Colonic mucosa (tissue), 4 donors: ENCODE data around the gene HDLBP. TPM values are rescaled to one million over a fixed set of nuclear protein-coding genes. Genes with fewer than 3 reads are reported as not detected.

ENCODE experiments used
- DNase-seq: peaks from one replicate; pipeline ENCODE4 v3.0.0-alpha.2; 2020
- H3K27ac ChIP-seq: fragments of 200-600 bp; one replicate; pipeline ENCODE4 v1.8.0; 2021
- H3K27me3 ChIP-seq: fragments of 200-600 bp; one replicate; pipeline ENCODE4 v1.8.0; 2021
- H3K36me3 ChIP-seq: fragments of 200-600 bp; one replicate; pipeline ENCODE4 v1.8.0; 2021
- H3K4me1 ChIP-seq: fragments of 200-600 bp; one replicate; pipeline ENCODE4 v1.8.0; 2021; ENCODE audit warnings: mild to moderate bottlenecking
- H3K4me3 ChIP-seq: fragments of 200-600 bp; one replicate; pipeline ENCODE4 v1.8.0; 2021
- H3K9ac ChIP-seq, 2 donors: one replicate each; pipeline ENCODE4 v1.7.0; 2013; ENCODE audit warnings: control low read depth in 2 of 2, low read depth in 2 of 2, low read length in 2 of 2
- H3K9me3 ChIP-seq: fragments of 200-600 bp; one replicate; pipeline ENCODE4 v1.8.0; 2021
- CTCF ChIP-seq: fragments of 200-600 bp; IDR thresholded peaks from one replicate; pipeline ENCODE4 v1.8.0; 2022; ENCODE audit warnings: antibody characterized with exemption, mild to moderate bottlenecking
- intact Hi-C: fragments of 100-400 bp; cut with DNase I; formaldehyde crosslinking; loops from one replicate; pipeline ENCODE4 v1.14.1; 2022
- total RNA-seq, 2 donors: library from RNA; stranded (reverse); fragmentation: NEBNext Ultra II Directional in 1 of 2; extraction: Animal tissue kit (Norgen Biotek cat#: 25700) in 1 of 2; gene quantifications; one replicate each; pipeline ENCODE4 v1.2.1, GENCODE V29; 2021
- donor health status: healthy.
- donor health status: DM: no; HTN: no; CAD: no.
- donor health status: DM: no; HTN: no; CAD: no.

Gene HDLBP
- total RNA-seq, 2 donors from 2014 or later = 483 to 625 TPM

DNA sequence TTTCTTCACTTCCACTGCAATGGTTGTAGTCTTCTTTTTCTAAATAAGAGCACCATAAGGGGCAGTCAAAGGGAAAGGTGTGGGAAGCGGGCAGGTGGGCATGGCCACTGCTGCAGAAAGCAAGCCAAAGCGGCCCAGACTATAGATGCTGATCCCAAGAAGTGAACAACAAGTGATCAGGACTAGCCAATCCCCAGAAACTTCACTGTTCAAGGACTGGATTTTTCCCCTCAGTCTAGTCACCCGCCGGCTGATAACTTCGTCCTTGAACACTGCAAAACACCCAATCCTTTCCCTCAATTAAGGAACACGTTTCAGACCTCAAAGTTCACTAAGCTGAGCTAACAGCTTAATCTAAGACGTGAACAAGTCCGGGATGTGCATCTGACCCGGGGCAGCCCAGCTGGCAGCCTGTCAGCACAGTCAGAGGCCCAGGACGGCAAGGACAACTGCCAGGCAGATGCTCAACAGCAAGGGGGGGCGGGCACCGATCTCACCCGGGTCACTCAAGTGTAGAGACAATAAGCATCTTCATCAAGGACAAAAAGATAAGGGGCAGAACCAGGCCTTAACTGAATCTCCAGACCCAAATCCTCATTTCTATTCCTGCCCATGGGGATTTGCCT is 59.8 kb downstream of the HDLBP start:
- Histone ChIP-seq H3K9ac (no peak overlapping the region), H3K27ac (no peak overlapping the region), H3K27me3 (no peaks in the 10 kb centered on the region), H3K36me3 (peaks cover 41% of the 10 kb centered on the region), H3K4me3 (no peak overlapping the region), H3K9me3 (no peaks in the 10 kb centered on the region), H3K4me1 (no peaks in the 10 kb centered on the region)
- intact Hi-C loops = no loop called here
- no peak for TF ChIP-seq CTCF
- no peak for DNase-seq

DNA sequence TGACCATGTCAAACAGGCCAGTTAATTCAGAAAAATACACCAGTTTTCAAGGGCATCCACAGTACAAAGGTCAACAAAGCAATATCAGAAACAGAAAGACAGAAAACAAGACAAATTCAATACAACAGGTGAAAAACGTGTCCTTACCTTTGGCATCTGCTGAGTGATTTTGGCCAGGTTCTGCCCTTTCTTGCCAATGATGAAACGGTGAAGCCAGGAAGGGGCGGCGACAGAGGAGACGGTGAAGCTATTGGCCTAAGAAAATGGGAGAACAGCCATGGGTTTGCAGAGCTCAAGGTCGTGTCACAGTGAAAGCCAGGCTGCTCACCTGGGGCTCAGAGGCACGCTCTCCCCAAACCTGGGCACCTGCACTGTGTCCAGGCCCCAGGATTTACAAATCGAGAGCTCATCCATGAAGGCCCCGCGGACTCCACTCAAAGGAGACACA is 60.5 kb downstream of the HDLBP start:
- no peaks in the 10 kb centered on the region for H3K4me1 ChIP-seq
- no peak for TF ChIP-seq CTCF
- no peak overlapping the region for H3K4me3 ChIP-seq
- no peak overlapping the region for H3K9ac ChIP-seq
- no peak for DNase-seq
- H3K36me3 ChIP-seq = peaks cover 47% of the 10 kb centered on the region
- intact Hi-C loops = no loop called here
- no peaks in the 10 kb centered on the region for H3K9me3 ChIP-seq
- H3K27ac ChIP-seq = no peak overlapping the region
- H3K27me3 ChIP-seq = no peaks in the 10 kb centered on the region

GRCh38 chr2:241252778-241253475 is 62.5 kb downstream of the HDLBP start:
- H3K4me1 ChIP-seq = no peaks in the 10 kb centered on the region
- no peak overlapping the region for H3K27ac ChIP-seq
- intact Hi-C loops = no loop called here
- DNase-seq = no peak
- no peak overlapping the region for H3K4me3 ChIP-seq
- no peak for TF ChIP-seq CTCF
- H3K36me3 ChIP-seq = peaks cover 61% of the 10 kb centered on the region
- H3K27me3 ChIP-seq = no peaks in the 10 kb centered on the region
- H3K9me3 ChIP-seq = no peaks in the 10 kb centered on the region
- no peak overlapping the region for H3K9ac ChIP-seq

GRCh38 chr2:241249654-241250053 is 65.8 kb downstream of the HDLBP start:
- intact Hi-C loops = no loop called here
- no peak overlapping the region for H3K9ac ChIP-seq
- H3K4me1 ChIP-seq = no peaks in the 10 kb centered on the region

DNA sequence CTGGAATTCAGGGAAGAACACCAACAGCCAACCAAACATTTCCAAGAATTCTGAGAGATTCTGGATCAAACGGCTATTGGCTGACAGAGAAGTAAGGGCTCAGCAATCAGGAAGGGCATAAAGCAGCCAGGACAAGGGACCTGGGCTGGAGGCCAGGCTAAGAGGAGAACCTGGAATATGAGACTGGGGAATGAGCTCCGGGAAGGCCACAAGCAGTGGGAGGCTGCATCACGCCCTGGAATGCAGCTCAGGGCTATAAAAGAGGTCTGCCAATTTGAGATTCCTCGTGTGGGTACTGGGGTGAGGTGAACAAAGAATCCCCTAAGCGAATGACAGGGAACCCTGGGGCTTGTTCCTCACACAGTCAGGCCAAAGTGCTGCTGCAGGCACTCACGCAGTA is 66.6 kb downstream of the HDLBP start:
- Histone ChIP-seq H3K4me1 (no peaks in the 10 kb centered on the region), H3K27ac (no peak overlapping the region), H3K9me3 (no peaks in the 10 kb centered on the region), H3K27me3 (no peaks in the 10 kb centered on the region), H3K9ac (no peak overlapping the region), H3K4me3 (no peak overlapping the region), H3K36me3 (peaks cover 55% of the 10 kb centered on the region)
- TF ChIP-seq CTCF = no peak
- no peak for DNase-seq
- intact Hi-C loops = no loop called here

More at GRCh38 chr2:241249654-241250053, 65.8 kb downstream of the HDLBP start:
- no peaks in the 10 kb centered on the region for H3K27me3 ChIP-seq
- no peak overlapping the region for H3K4me3 ChIP-seq
- H3K9me3 ChIP-seq = no peaks in the 10 kb centered on the region
- DNase-seq = no peak
- no peak overlapping the region for H3K27ac ChIP-seq
- H3K36me3 ChIP-seq = peaks cover 58% of the 10 kb centered on the region
- TF ChIP-seq CTCF = no peak
